GM21447 (cell line): ENCODE data around the gene USP46.

Experiments used
- ATAC-seq: cut with Tn5 transposase; IDR thresholded peaks from one replicate; pipeline ENCODE4 v1.9.1; 2021; ENCODE audit not compliant: unreplicated experiment

The USP46 gene

GRCh38 chr4:52657618-52658501 lies 1.2 kb downstream of the USP46 start:
- ATAC-seq: no peak

- no peak for ATAC-seq
Observed at GRCh38 chr4:52657292-52657617, 1.8 kb downstream of the USP46 start.

DNA sequence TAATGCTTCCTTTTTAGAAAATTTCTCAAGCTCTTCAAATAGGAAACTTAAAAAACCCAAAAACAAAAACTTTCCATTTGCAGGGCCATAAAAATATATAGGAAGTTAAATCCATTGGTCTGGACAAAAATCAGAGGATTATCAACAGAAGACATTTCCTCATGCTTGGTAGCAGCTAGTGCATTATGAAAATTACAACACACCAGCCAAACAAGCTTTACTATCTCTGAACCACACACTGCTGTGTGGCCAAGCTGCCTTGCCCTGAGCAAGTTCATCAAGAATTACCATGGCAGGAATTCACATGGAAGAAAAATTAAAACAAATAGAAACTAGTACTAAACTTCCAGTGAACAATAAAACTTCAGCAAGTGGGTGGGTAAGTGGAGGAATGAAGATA lies 3.6 kb downstream of the USP46 start:
- ATAC-seq: no peak

DNA sequence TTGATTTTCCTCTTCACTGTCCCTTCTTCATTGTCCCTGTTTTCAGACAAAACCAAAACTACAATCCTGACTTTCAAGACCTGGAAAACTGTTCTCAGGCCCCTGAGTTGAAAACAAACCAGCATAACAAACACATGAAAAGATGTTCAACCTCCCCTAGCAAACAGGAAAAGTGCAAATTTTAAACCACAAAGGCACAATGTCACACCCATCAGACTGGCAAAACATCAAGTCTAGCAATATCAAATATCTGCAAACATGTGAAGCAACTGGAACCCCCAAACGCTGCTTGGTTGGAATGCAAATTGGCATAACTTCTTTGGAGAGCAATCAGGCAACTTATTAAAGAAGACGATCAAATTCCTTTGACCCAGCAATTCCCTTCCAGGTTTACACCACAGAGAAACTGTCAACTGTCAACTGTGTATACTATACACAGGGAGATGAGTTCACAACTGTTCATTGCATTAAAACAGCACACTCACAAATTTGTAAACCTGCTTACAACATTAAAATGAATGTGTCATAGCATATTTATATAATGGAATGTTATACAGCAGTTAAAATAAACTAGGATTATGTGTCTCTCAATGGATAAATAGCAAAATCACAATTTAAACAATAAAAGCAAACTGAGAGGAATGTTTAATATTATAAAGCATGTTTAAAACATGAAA lies 7.0 kb downstream of the USP46 start:
- ATAC-seq: no peak

DNA sequence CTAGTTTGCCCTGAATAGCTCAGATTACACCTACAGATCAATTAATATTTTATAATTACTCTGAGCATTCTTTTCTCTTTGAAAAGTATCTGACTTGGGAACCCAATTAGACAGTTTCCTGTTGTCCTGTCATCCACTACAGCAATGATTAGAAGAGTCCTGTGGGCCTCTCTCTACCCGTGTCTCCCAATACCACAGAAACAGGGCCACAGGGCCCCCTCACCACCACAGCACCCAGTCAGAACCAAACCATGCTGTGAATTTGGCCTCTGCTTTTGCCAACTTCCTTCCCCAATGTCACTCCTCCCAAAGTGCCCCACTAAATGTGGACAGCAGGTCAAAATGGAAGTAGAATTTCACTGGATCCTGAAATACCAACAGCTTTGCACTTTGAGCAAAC lies 10.3 kb downstream of the USP46 start:
- ATAC-seq: no peak

GRCh38 chr4:52646741-52647140 lies 12.4 kb downstream of the USP46 start:
- ATAC-seq: no peak

- no peak for ATAC-seq
Observed at GRCh38 chr4:52646096-52646495, 13.0 kb downstream of the USP46 start.

GRCh38 chr4:52645300-52645699 lies 13.8 kb downstream of the USP46 start:
- no peak for ATAC-seq

DNA sequence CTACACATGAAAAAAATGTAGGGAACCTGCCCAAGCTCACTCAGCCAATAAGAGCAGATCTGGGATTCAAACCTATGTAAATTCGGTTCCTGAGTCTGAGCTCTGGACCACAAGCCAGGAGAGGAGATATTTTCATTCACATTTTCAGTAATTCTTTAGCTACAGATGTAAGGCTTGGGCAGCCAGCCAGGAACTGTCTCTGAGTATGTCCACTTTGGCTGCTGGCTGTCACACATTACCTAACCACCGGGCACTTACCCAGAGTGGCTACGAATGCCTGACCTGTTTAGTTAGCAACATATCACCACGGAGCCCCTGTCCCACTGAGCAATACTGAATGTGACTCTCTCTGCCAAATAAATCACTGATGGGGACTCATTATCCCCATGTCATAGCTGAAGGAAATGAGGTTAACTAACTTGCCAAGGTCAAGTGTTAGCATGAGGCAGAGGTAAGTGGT lies 15.3 kb downstream of the USP46 start:
- peak; percentile 25 for ATAC-seq

DNA sequence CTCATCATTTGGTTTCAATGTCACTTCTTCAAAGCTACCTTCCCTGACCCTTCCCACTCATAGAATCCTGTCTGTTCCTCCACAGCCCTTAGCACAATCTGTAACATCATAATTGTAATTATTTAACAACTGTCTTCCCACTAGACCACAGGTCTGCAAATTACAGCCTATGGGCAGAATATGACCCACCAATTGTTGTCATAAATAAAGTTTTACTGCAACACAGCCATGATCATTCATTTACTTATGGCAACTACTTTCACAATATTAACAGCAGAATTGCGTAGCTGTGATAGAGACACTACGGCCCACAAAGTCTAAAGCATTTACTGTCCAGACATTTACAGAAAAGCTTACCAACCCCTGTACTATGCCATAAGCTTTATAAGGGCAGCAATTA lies 15.9 kb downstream of the USP46 start:
- no peak for ATAC-seq

DNA sequence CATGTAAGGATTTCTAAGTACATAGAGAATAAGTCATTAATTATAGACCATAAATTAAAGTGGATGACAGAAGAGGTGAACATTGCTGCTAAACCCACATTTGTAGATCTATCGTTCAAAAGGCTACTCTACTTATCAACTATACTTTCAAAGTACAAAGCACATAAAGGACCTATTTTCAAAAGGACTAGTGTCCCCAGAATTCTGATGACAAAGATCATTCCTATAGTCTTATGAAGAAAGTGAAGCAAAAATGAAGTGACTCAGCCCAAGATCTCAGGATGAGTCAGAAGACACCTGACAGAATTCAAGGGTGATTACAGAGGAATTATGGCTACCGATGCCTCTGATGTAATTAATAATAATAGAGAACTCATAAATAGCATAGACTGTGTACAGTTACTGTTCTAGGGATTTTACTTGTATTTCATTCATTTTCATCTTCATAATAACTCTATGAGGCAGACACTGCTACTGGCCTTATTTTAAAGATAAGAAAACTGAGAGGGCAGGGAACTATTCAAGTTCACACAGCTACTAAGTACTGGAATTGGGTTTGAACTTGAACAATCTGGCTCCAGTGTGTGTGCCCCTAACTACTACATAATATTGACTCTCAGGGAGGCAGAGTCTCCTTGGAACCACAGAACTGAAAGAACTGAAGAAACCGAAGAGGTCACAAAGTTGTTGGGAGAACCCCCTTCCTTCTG lies 17.1 kb downstream of the USP46 start:
- peak; percentile 77 for ATAC-seq

DNA sequence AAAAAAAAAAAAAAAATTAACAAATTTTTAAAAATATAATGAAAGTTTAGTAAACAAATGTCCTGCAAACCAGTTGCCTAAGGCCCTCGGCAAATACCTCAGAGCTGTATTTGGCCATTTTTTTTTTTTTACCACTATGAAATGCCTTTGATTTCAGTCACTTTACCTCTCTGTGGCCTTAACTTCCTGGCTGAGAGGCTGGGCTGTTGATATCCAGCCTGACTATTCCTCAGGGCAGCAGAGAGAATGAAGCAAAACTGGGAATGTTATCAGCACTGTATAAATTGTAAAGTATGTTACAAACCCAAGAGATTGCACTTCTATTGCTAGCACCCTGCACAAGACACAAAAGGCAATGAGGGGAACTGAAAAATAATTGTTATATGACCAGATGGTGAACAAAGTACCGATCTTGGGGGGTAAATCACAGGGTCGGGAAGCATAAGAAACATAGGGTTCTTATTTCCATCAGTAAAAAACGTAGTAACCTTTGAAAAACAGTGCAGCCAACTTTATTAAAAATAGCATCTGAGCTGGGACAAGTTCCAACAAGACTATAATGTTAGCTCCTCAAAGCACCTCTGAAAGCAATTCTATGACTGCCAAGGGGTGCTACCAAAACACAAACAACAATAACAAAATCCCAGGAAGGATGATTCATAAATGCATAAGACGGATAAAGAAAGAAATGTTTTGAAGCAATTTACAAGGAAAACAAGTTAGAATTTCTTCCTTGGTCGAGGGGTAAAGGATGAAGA lies 18.1 kb downstream of the USP46 start:
- ATAC-seq: no peak

- ATAC-seq: peak; percentile 41
Observed at GRCh38 chr4:52638717-52639116, 20.4 kb downstream of the USP46 start.

DNA sequence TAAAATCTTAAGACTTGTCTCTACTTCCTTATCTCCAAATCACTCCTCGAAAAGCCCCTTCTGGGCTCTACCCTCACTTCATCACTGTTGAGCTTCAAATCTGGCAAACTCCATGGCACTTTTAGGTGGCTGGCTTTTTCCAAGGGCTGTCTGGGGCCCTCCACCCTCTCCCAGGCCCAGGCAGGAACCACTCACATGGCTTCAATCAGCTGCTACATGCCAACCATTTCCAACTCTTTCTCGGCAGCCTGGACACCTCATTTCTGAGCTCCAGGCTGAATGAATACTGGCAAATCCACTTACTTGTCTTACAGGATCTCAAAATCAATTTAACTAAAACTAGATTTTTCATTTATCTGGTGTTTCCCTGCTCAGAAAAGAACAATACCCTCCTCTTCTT lies 22.0 kb downstream of the USP46 start:
- no peak for ATAC-seq

DNA sequence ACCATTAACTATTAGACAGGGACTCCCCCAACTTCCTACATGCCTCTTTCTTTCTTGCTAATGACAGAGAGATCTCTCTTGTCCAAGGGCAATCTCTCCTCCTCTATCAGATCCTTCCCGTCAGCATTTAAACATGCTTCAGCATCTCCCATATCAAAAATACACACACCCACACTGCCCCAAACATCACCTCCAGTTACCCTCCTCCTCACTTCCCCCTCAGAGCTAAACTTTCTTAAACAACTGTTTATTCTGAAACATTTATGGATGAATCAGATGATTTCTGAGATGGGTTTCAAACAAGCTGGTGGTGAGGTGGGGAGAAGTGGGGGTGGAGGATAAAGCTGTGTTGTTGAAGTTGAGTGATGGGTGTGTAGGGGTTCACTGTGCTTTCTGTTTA lies 23.5 kb downstream of the USP46 start:
- ATAC-seq: no peak

- ATAC-seq: no peak
Observed at GRCh38 chr4:52635130-52635529, 24.0 kb downstream of the USP46 start.

DNA sequence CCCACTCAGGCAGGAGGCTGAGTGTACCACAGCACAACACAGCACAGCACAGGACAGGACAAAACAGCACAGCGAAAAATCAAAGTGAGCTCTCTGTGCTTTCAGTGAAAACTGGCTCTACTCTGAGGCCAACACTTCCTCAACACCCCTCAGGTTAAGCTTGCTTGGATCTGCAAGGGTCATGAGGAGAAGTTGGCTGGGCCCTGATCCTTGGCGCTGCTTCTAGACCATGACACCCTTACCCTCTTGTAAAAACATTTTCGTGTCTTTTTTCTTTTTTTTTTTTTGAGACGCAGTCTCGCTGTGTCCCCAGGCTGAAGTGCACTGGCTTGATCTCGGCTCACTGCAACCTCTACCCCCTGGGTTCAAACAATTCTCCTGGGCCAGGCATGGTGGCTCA lies 25.3 kb downstream of the USP46 start:
- no peak for ATAC-seq

- no peak for ATAC-seq
Observed at GRCh38 chr4:52628974-52629373, 30.1 kb downstream of the USP46 start.

DNA sequence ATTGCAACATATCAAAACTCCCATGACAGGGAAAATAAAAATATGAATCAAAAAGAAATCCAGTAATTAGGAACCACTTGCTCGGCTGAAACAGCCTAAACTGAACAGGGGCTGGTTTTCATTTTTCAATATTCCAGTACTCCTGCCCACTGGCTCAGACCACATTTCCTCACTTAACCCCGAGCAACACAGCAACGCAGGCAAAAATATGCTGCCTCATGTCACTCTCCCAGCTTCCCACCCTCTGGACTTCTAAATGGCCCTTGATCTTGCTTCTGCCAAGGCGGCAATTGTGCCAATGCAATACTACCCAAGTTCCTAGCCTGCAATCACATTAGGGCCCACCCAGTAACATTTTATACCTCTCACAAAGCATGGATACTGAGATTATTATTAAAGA lies 30.6 kb downstream of the USP46 start:
- no peak for ATAC-seq

DNA sequence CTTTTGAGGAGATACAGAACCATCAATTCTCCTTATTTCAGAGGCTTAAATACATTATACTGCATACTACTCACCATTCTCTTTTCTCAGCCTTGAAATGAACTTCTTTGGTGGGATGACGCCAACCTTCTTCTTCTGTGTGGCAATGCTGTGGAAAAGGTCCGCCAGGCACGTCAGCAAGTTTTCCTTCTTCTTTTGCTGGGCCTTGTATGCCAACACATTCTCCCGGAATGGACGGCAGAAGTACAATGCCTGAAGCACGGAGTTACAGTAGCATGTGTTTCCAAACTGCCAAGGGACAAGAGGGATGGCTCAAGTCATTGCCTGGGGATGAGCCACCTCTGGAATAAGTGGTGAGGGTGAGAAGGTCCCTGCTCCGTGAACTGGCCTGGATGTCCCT lies 31.2 kb downstream of the USP46 start:
- ATAC-seq: no peak

DNA sequence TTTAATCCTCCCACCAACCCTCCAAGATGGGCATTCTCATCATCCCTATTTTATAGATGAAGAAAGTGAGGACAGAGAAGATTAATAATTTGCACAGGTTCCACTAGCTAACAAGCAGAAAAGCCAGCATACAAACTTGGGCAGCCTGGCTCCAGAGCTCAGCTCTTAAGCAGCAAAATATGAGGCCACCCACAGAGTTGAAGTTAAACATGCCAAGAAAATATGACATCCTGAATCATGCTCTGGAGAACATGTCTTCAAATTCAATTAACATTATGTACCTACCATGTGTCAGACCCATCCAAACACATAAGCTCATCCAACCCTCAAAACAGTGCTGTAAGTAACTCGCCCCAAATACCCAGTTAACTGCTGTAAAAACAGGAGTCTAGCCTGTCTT lies 33.9 kb downstream of the USP46 start:
- ATAC-seq: no peak
